Esophagus muscularis mucosa (tissue), 4 donors: ENCODE data around the gene PROB1.

Experiments
- EP300 ChIP-seq: sonication (generic); formaldehyde crosslinking; IDR thresholded peaks from one replicate; pipeline ENCODE4 v1.6.1; 2017; ENCODE audit warnings: antibody characterized with exemption
- POLR2A ChIP-seq: fragments of 450-650 bp; IDR thresholded peaks from one replicate; pipeline ENCODE4 v1.6.1; 2017; ENCODE audit warnings: antibody characterized with exemption, moderate library complexity, mild to moderate bottlenecking, low read depth
- TF ChIP-seq, protein P1 (sequence below), 3 experiments: fragments of 200-600 bp in 2 of 3; fragments of 450-650 bp in 1 of 3; sonication (generic) in 2 of 3; IDR thresholded peaks; one replicate each; pipeline ENCODE4 v1.5.1; 2017 to 2019; ENCODE audit warnings: antibody characterized with exemption in 3 of 3, mild to moderate bottlenecking in 2 of 3, moderate library complexity in 1 of 3

DNA sequence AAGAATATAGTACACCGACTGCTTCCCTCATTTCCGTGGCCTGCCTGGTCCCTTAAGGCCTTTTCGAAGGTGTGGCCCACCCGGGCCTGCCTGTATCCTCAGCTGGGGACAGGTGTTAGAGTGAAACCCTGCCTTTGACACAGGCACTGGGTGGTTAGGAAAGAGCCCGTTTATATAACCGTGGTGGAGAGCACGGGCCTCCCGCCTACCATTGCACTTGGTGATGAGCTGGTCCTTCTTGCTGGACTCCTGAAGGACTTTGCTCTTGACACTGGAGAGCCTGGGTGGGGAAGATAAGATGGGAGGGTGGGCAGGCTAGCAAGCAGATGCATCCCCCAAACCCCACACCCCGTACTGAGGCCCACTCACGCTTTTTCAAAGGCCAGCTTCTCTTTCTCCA, 6.6 kb upstream of the PROB1 start:
- TF ChIP-seq POLR2A (no peak), EP300 (no peak)
- TF ChIP-seq, protein P1, sequence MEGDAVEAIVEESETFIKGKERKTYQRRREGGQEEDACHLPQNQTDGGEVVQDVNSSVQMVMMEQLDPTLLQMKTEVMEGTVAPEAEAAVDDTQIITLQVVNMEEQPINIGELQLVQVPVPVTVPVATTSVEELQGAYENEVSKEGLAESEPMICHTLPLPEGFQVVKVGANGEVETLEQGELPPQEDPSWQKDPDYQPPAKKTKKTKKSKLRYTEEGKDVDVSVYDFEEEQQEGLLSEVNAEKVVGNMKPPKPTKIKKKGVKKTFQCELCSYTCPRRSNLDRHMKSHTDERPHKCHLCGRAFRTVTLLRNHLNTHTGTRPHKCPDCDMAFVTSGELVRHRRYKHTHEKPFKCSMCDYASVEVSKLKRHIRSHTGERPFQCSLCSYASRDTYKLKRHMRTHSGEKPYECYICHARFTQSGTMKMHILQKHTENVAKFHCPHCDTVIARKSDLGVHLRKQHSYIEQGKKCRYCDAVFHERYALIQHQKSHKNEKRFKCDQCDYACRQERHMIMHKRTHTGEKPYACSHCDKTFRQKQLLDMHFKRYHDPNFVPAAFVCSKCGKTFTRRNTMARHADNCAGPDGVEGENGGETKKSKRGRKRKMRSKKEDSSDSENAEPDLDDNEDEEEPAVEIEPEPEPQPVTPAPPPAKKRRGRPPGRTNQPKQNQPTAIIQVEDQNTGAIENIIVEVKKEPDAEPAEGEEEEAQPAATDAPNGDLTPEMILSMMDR (IDR thresholded peaks at IDR 0.05): no peak
